LoVo (cell line): Measurements from ENCODE around the gene SMCO4.
A peak's percentile ranks its signal among the peaks of the same experiment; 100 is the strongest.

ENCODE experiments used
- DNase-seq: peaks from one replicate; pipeline ENCODE4 v3.0.0-alpha.2; 2016; ENCODE audit warnings: low spot score

The SMCO4 gene

GRCh38 chr11:93504110-93505095, 38.8 kb downstream of the SMCO4 start:
- DNase-seq, result no peak

GRCh38 chr11:93501856-93502255, 41.3 kb downstream of the SMCO4 start:
- DNase-seq, result no peak

- DNase-seq, result no peak
These were observed 42.4 kb downstream of the SMCO4 start for GRCh38 chr11:93500759-93501158.

- peak; percentile 41 for DNase-seq
These were observed 44.5 kb downstream of the SMCO4 start for GRCh38 chr11:93498641-93499040.

GRCh38 chr11:93498161-93498560, 45.0 kb downstream of the SMCO4 start:
- no peak for DNase-seq

GRCh38 chr11:93497596-93497995, 45.6 kb downstream of the SMCO4 start:
- no peak for DNase-seq

- DNase-seq, result no peak
These were observed 48.8 kb downstream of the SMCO4 start for GRCh38 chr11:93494357-93494756.

GRCh38 chr11:93493252-93493897, 49.8 kb downstream of the SMCO4 start:
- DNase-seq, result no peak

GRCh38 chr11:93492464-93493251, 50.5 kb downstream of the SMCO4 start:
- no peak for DNase-seq

GRCh38 chr11:93491973-93492372, 51.2 kb downstream of the SMCO4 start:
- DNase-seq, result no peak

- DNase-seq, result no peak
These were observed 52.1 kb downstream of the SMCO4 start for GRCh38 chr11:93490996-93491618.

GRCh38 chr11:93489841-93490240, 53.4 kb downstream of the SMCO4 start:
- no peak for DNase-seq

- DNase-seq, result no peak
These were observed 56.1 kb downstream of the SMCO4 start for GRCh38 chr11:93487032-93487483.

- no peak for DNase-seq
These were observed 57.2 kb downstream of the SMCO4 start for GRCh38 chr11:93485983-93486382.

- no peak for DNase-seq
These were observed 58.5 kb downstream of the SMCO4 start for GRCh38 chr11:93484716-93485115.

GRCh38 chr11:93482556-93482955, 60.6 kb downstream of the SMCO4 start:
- DNase-seq, result no peak

- no peak for DNase-seq
These were observed 61.5 kb downstream of the SMCO4 start for GRCh38 chr11:93481696-93482095.

- DNase-seq, result peak; percentile 75
These were observed 61.9 kb downstream of the SMCO4 start for GRCh38 chr11:93481279-93481678.

GRCh38 chr11:93480756-93481155, 62.4 kb downstream of the SMCO4 start:
- no peak for DNase-seq

- no peak for DNase-seq
These were observed 62.9 kb downstream of the SMCO4 start for GRCh38 chr11:93480256-93480655.

- no peak for DNase-seq
These were observed 64.3 kb downstream of the SMCO4 start for GRCh38 chr11:93478841-93479240.

- DNase-seq, result no peak
These were observed 65.4 kb downstream of the SMCO4 start for GRCh38 chr11:93477684-93478234.
